Measurements from ENCODE around the gene TM7SF2. TPM values are rescaled to one million over a fixed set of nuclear protein-coding genes. Genes with fewer than 3 reads are reported as not detected.
A peak's percentile ranks its signal among the peaks of the same experiment; 100 is the strongest.

TM7SF2 gene
- total and polyA plus RNA-seq, 2 of the 13 experiments (the other 11 are each of a cell fraction or from before 2014, with no cell fraction given), result 56.0 to 66.9 TPM

GRCh38 chr11:65134952-65135632 is 23.4 kb downstream of the TM7SF2 start (continued):
- TF ChIP-seq MAFK (conservative IDR thresholded peaks at IDR 0.05 in 1 of 2, IDR thresholded peaks at IDR 0.05 in 1 of 2; ENCODE audit: low read length in 2 of 2) (no peak), ZNF775 (CRISPR knock-in tag; IDR thresholded peaks at IDR 0.05; ENCODE audit: borderline replicate concordance) (no peak), TAF15 (IDR thresholded peaks at IDR 0.05; ENCODE audit: low read depth, low read length, poor library complexity, severe bottlenecking) (no peak), ZNF224 (CRISPR knock-in tag; IDR thresholded peaks at IDR 0.05) (peak; percentile 84), HES4 (CRISPR knock-in tag; IDR thresholded peaks at IDR 0.05; ENCODE audit: borderline replicate concordance) (no peak), ELF4 (CRISPR knock-in tag; IDR thresholded peaks at IDR 0.05; ENCODE audit: borderline replicate concordance) (no peak), RXRB (CRISPR knock-in tag; IDR thresholded peaks at IDR 0.05; ENCODE audit: borderline replicate concordance) (no peak), RARG (CRISPR knock-in tag; IDR thresholded peaks at IDR 0.05; ENCODE audit: low read depth) (no peak), RBM39 (IDR thresholded peaks at IDR 0.05; ENCODE audit: low read depth, low read length, poor library complexity, severe bottlenecking) (peak; percentile 35), KLF11 (CRISPR knock-in tag; IDR thresholded peaks at IDR 0.05) (no peak), ZNF609 (CRISPR knock-in tag; IDR thresholded peaks at IDR 0.05; ENCODE audit: borderline replicate concordance) (no peak; the same call in 1 of the 2 replicates), AHR (CRISPR knock-in tag; IDR thresholded peaks at IDR 0.05) (no peak), ZNF781 (CRISPR knock-in tag; IDR thresholded peaks at IDR 0.05; ENCODE audit: borderline replicate concordance, not compliant biosample characterization) (no peak), ZBTB43 (CRISPR knock-in tag; conservative IDR thresholded peaks at IDR 0.05) (no peak), ZNF362 (CRISPR knock-in tag; IDR thresholded peaks at IDR 0.05; ENCODE audit: borderline replicate concordance) (no peak), GFI1 (CRISPR knock-in tag; IDR thresholded peaks at IDR 0.05; ENCODE audit: borderline replicate concordance) (0 out of 2 replicates have a peak, but pooled peaks have one; percentile 18), KAT7 (CRISPR knock-in tag; IDR thresholded peaks at IDR 0.05; ENCODE audit: borderline replicate concordance) (no peak), ZFP62 (CRISPR knock-in tag; IDR thresholded peaks at IDR 0.05) (no peak), MBNL3 (CRISPR knock-in tag; conservative IDR thresholded peaks at IDR 0.05) (no peak), RFX5 (IDR thresholded peaks at IDR 0.05; ENCODE audit: low read depth, low read length) (peak; percentile 73)

All from HepG2 (cell line).